ENCODE data around the gene SERINC3.

SERINC3 gene

DNA sequence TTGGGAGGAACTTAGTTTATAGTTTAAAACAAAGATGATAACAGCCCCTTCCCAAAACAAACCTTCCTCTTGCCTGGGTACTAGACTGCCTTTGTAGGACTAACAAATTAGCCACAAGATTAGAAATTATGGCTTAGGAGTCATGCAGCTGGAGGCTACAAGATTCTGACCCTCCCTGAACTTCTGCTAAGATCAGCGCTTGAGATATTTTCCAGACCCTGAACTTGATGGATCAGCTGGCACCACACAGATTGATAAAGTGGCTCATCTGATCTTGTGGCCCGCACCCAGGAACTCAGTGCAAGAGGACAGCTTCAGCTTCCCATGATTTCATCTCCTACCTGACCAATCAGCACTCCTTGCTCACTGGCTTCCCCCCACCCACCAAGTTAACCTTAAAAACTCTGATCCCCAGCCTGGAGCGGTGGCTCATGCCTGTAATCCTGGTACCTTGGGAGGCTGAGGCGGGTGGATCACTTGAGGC is 5.9 kb upstream of the SERINC3 start:
- CTCF ChIA-PET: interaction anchor here (0.6 kb wide), 1 partner anchor 144 kb away, joined by 4 read pairs; no protein-coding TSS in a partner anchor
- TF ChIP-seq CTCF (conservative IDR thresholded peaks at IDR 0.05; ENCODE audit: low read depth): no peak
- no peak overlapping the region for H3K27ac ChIP-seq
- POLR2A ChIA-PET (ENCODE audit: low non-redundant PET): no interaction called here
- DNase-seq (ENCODE audit: low spot score): no peak

- POLR2A ChIA-PET (ENCODE audit: low non-redundant PET): interaction anchor here (0.6 to 1.2 kb wide), 2 partner anchors 26 to 158 kb away, joined by 5 to 8 read pairs; no protein-coding TSS in a partner anchor
- H3K27ac ChIP-seq: peak overlapping the region; percentile 83
- CTCF ChIA-PET: no interaction called here
- DNase-seq (ENCODE audit: low spot score): peak; percentile 49
- TF ChIP-seq CTCF (conservative IDR thresholded peaks at IDR 0.05; ENCODE audit: low read depth): no peak
Observed at GRCh38 chr20:44526129-44526528, 4.3 kb upstream of the SERINC3 start.

DNA sequence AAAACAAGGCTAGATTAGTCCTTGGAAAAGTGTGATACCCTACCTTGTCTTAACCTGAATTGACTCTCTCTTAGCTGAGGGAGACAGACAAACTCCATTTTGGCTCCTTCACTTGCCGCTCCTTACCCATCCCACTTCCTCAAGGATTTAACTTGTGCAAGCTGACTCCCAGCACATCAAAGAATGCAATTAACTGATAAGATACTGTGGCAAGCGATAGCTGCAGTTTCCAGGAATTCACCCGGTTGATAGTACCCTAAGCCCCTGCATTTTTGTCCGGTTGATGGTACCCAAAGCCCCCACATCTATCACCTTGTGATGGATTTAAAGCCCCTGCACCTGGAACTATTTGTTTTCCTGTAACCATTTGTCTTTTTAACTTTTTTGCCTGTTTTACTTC is 1.9 kb upstream of the SERINC3 start:
- ChIA-PET POLR2A (ENCODE audit: low non-redundant PET) (no interaction called here), CTCF (interaction anchor here (0.8 to 1.9 kb wide), 2 partner anchors 86 to 160 kb away, joined by 3 to 4 read pairs; no protein-coding TSS in a partner anchor)
- DNase-seq (ENCODE audit: low spot score): no peak
- H3K27ac ChIP-seq: no peak overlapping the region
- TF ChIP-seq CTCF (conservative IDR thresholded peaks at IDR 0.05; ENCODE audit: low read depth): no peak

DNA sequence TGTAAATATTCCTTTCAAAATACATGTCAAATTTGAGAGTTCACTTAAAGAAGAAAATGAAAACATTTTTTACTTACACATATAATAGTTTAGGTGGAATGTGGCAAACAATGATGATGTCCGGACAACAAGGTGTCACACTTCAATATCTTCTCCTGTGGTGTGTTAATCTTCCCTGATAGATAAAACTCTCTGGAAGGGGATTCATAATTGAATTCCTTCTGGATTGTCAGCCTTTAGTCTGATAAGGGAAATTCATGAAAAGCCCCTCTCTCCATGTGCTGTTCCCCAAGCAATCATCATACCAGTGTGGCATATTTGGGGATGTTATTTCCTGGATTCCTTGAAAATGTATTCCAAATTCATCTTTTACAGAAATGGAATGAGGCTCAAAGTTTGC is 971 bp upstream of the SERINC3 start:
- no peak for TF ChIP-seq CTCF (conservative IDR thresholded peaks at IDR 0.05; ENCODE audit: low read depth)
- POLR2A ChIA-PET (ENCODE audit: low non-redundant PET): no interaction called here
- no peak for DNase-seq (ENCODE audit: low spot score)
- CTCF ChIA-PET: interaction anchor here (0.8 to 1.9 kb wide), 2 partner anchors 87 to 161 kb away, joined by 3 to 4 read pairs; no protein-coding TSS in a partner anchor
- H3K27ac ChIP-seq: no peak overlapping the region

DNA sequence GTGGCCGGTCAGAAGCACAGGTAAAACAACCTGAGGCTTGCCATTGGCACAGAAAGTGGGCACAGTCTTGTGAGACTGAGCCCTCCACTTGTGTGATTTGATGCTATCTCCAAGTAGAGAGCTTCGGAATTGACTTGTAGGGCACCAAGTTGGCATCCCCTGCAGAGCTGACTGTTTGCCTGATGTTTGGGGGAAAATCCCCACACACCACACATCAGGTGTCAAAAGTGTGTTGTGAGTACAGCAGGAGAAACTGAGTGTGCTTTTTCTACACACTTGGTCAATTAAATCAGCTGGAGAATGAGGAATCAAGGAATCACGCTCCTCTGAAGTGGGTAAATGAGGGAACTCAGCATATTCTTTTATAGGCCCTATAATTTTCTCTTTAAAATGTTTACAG is 989 bp downstream of the SERINC3 start:
- DNase-seq (ENCODE audit: low spot score): no peak
- ChIA-PET POLR2A (ENCODE audit: low non-redundant PET) (interaction anchor here (0.7 to 1.3 kb wide), 2 partner anchors 9 to 26 kb away, joined by 3 read pairs; no protein-coding TSS in a partner anchor), CTCF (interaction anchor here (1.0 to 2.0 kb wide), 3 partner anchors 10 to 89 kb away, joined by 4 to 7 read pairs (median 4); no protein-coding TSS in a partner anchor)
- no peak overlapping the region for H3K27ac ChIP-seq
- no peak for TF ChIP-seq CTCF (conservative IDR thresholded peaks at IDR 0.05; ENCODE audit: low read depth)

- POLR2A ChIA-PET (ENCODE audit: low non-redundant PET): no interaction called here
- DNase-seq (ENCODE audit: low spot score): no peak
- no peak for TF ChIP-seq CTCF (conservative IDR thresholded peaks at IDR 0.05; ENCODE audit: low read depth)
- no peak overlapping the region for H3K27ac ChIP-seq
- CTCF ChIA-PET: interaction anchor here (0.7 kb wide), 1 partner anchor 120 kb away, joined by 3 read pairs; no protein-coding TSS in a partner anchor
Observed at GRCh38 chr20:44518248-44518647, 3.6 kb downstream of the SERINC3 start.

Data from RWPE1 (cell line).